Upper lobe of left lung (tissue), 4 donors: ENCODE data around the gene SELL.

ENCODE experiments used
- EP300 ChIP-seq, 4 donors: sonication (generic); formaldehyde crosslinking; IDR thresholded peaks; one replicate each; pipeline ENCODE4 v1.5.1; 2017; ENCODE audit warnings: antibody characterized with exemption in 4 of 4, control low read depth in 2 of 4
- POLR2A ChIP-seq, 4 donors: fragments of 450-650 bp; IDR thresholded peaks; one replicate each; pipeline ENCODE4 v1.5.1; 2016 to 2017; ENCODE audit warnings: antibody characterized with exemption in 4 of 4, mild to moderate bottlenecking in 2 of 4
- POLR2AphosphoS5 ChIP-seq, 2 donors: sonication (generic); formaldehyde crosslinking; IDR thresholded peaks; one replicate each; pipeline ENCODE4 v1.5.1; 2017; ENCODE audit warnings: antibody characterized with exemption in 2 of 2
- TF ChIP-seq, protein P1 (sequence below), 6 experiments: fragments of 450-650 bp in 4 of 6; fragments of 200-600 bp in 2 of 6; sonication (generic) in 2 of 6; IDR thresholded peaks; one replicate each; pipeline ENCODE4 v1.5.1; 2016 to 2019; ENCODE audit warnings: antibody characterized with exemption in 6 of 6

DNA sequence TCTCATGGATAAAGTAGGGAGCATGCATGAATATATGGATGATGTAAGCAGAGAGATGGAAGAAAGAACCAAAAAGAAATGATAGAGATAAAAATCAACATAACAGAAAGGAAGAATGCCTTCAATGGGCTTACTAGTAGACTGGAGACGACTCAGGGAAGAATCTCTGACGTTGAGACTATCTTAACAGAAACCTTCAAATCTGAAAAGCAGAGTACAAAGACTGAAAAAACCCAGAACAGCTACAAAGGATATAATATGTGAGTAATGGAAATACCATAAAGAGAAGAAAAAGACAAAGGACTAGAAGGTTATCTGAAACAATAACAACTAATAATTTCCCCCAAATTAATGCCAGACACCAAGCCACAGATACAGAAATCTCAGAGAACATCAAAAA is 63.2 kb downstream of the SELL start:
- TF ChIP-seq POLR2A (IDR thresholded peaks at IDR 0.05), result no peak
- TF ChIP-seq, protein P1, sequence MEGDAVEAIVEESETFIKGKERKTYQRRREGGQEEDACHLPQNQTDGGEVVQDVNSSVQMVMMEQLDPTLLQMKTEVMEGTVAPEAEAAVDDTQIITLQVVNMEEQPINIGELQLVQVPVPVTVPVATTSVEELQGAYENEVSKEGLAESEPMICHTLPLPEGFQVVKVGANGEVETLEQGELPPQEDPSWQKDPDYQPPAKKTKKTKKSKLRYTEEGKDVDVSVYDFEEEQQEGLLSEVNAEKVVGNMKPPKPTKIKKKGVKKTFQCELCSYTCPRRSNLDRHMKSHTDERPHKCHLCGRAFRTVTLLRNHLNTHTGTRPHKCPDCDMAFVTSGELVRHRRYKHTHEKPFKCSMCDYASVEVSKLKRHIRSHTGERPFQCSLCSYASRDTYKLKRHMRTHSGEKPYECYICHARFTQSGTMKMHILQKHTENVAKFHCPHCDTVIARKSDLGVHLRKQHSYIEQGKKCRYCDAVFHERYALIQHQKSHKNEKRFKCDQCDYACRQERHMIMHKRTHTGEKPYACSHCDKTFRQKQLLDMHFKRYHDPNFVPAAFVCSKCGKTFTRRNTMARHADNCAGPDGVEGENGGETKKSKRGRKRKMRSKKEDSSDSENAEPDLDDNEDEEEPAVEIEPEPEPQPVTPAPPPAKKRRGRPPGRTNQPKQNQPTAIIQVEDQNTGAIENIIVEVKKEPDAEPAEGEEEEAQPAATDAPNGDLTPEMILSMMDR (IDR thresholded peaks at IDR 0.05), result no peak
- no peak for TF ChIP-seq POLR2AphosphoS5 (IDR thresholded peaks at IDR 0.05)
- no peak for TF ChIP-seq EP300 (IDR thresholded peaks at IDR 0.05)
